NCI-H1694 treated with DMSO at 0.1 percent for 48 hours (cell line): ENCODE measurements around the gene ZNRF3.
A peak's percentile ranks its signal among the peaks of the same experiment; 100 is the strongest.
"Not testable (repeated sequence)": the region's sequence is repeated elsewhere in the genome, so short reads cannot be mapped to it uniquely, and the experiment has no call there.

Experiments
- DNase-seq: peaks from one replicate; lab custom pipeline; 2025; lab: John Stamatoyannopoulos, UW

The ZNRF3 gene

GRCh38 chr22:28882878-28883656 lies at the start of gene ZNRF3:
Gene ZNRF3, plus strand, starts transcription at chr22:28883572. Its CDS starts 195 bp downstream, at chr22:28883767.
- DNase-seq = peak; percentile 42

- DNase-seq = no peak
Measured at GRCh38 chr22:28835630-28836189, 47.7 kb upstream of the ZNRF3 start.

GRCh38 chr22:28837640-28838039 lies 45.7 kb upstream of the ZNRF3 start:
- DNase-seq = no peak

GRCh38 chr22:28838971-28839370 lies 44.4 kb upstream of the ZNRF3 start:
- DNase-seq = no peak

GRCh38 chr22:28841111-28841510 lies 42.3 kb upstream of the ZNRF3 start:
- no peak for DNase-seq

- no peak for DNase-seq
Measured at GRCh38 chr22:28843633-28844032, 39.7 kb upstream of the ZNRF3 start.

- DNase-seq = not testable (repeated sequence)
Measured at GRCh38 chr22:28844277-28844676, 39.1 kb upstream of the ZNRF3 start.

- no peak for DNase-seq
Measured at GRCh38 chr22:28846994-28847393, 36.4 kb upstream of the ZNRF3 start.

- DNase-seq = peak; percentile 20
Measured at GRCh38 chr22:28855355-28856094, 27.8 kb upstream of the ZNRF3 start.

- no peak for DNase-seq
Measured at GRCh38 chr22:28856095-28856455, 27.3 kb upstream of the ZNRF3 start.

- DNase-seq = no peak
Measured at GRCh38 chr22:28857288-28857687, 26.1 kb upstream of the ZNRF3 start.

GRCh38 chr22:28864878-28865596 lies 18.3 kb upstream of the ZNRF3 start:
- no peak for DNase-seq

GRCh38 chr22:28867191-28867590 lies 16.2 kb upstream of the ZNRF3 start:
- no peak for DNase-seq

GRCh38 chr22:28868389-28868788 lies 15.0 kb upstream of the ZNRF3 start:
- not testable (repeated sequence) for DNase-seq

GRCh38 chr22:28869736-28870135 lies 13.6 kb upstream of the ZNRF3 start:
- DNase-seq = no peak

GRCh38 chr22:28873183-28873963 lies 10.0 kb upstream of the ZNRF3 start:
- DNase-seq = no peak

GRCh38 chr22:28874061-28874460 lies 9.3 kb upstream of the ZNRF3 start:
- DNase-seq = no peak

- no peak for DNase-seq
Measured at GRCh38 chr22:28874811-28875320, 8.5 kb upstream of the ZNRF3 start.

- no peak for DNase-seq
Measured at GRCh38 chr22:28882545-28882877, 861 bp upstream of the ZNRF3 start.

GRCh38 chr22:28883657-28883916 lies 215 bp downstream of the ZNRF3 start:
- no peak for DNase-seq

- no peak for DNase-seq
Measured at GRCh38 chr22:28883917-28884746, 760 bp downstream of the ZNRF3 start.
